ENCODE measurements around the gene GABRB1.

GABRB1 gene

DNA sequence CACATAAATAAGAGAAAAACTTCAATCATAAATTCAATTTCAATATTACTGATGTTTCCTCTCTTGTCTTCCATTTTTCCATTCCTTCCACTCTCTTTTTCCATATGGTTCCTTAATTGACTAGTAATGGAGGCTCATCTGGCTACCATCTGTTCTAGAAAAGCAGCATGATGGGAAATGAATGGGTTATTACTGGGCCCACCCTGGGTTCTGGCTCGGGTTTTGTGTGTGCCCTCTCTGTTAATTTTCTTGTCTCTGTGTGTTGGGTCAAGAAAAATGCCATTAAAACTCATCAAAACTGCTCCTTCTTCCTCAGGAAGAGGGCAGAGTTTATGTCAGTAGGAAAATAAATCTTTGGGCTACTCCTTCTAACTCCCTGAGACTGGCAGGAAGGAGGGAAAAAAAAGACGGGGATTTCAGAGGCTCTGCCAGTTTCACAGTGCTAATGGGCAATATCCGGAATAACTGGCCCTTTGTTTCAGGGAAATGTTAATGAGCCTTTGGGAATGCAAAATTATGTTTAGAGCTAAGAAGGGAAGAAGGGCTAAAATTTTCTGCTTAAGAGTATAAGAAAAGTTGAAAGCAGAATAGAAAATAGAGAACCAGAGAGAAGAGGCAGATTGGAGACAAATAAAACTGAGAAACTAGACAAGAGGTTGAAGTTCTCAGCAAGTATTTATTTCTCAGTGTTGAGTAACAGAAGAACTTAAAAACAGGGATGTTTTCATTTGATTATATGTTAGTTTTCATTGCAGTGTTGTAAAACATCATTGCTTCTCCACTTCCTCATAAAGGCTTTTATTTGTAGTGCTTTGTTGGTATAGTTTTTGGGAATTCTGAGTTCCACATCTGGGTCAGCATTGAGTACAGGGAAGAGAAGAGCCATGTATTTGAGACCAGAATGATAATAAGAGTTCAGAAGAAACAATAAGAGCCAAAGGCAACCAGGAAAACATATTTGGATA lies 19.7 kb downstream of the GABRB1 start:
- no peak for DNase-seq

DNA sequence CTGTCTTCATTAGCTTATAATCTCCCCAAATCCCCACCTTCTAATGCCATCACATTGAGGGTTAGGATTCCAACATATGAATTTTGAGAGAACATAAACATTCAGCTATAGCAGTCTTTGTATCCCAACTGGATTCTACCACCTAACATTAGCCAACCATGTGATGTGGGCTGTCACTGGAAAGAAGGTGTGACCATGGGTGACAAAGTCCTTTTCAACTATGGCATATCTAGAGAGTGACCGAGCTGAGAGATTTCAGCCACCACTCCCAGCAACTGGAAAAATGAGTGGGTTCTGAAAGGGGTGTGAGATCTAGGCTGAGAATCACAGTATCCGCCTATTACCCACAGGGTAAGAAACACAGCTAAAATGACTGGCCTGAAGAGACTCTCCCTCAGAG lies 22.1 kb downstream of the GABRB1 start:
- no peak for DNase-seq

DNA sequence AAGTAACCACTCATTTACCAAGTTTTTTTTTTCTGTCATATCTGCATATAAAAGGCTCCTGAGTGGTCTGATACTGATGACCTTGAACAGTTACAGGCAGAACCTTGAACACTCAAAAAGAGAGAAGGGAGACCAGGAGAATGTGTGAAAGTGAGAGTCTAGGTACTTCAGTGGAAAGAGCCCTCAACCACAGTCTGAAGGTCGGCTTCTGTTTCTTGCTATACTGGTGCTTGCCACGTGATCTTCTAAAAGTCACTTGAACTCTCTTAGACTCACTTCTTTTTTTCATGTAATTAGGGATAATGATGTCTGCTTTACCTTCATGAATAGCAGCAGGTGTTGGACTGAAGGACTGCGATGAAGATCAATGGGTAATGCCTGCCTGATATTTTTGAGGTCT lies 22.8 kb downstream of the GABRB1 start:
- no peak for DNase-seq

DNA sequence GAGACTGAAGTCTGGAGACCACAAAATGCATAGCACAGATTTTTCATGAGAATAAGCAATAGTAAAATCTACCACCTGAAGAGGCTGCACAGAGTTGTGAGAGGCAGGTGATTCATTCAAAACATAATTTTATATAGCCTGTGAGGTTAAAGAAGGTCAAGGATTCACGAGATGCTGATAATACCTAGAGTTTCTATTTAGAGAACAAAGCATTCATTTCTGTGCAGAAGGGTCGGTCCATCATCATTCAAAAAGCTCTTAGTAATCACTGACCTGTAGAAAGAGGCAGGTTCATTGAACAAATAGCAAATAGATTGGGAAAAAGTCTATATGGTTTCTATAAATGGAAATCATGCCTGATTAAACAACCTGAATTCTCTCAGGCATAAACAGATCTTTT lies 26.6 kb downstream of the GABRB1 start:
- no peak for DNase-seq

DNA sequence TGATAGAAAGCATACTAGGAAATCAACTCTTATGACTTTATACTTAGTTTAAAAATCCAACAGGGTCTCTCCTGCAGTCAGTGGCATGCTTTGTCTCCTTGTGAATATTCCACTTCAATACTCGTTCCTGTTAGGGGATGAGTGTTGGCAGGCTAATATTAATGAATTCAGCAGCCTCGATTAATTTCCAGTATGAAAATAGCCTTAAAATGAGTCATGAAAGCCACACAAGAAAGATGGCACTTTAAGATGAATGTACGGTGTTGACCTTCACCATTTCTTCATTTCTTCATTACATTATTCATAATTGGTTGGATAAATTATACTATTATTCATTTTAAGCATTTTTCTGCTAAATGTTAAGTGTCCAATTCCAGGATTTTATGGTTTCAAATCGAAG lies 29.2 kb downstream of the GABRB1 start:
- no peak for DNase-seq

DNA sequence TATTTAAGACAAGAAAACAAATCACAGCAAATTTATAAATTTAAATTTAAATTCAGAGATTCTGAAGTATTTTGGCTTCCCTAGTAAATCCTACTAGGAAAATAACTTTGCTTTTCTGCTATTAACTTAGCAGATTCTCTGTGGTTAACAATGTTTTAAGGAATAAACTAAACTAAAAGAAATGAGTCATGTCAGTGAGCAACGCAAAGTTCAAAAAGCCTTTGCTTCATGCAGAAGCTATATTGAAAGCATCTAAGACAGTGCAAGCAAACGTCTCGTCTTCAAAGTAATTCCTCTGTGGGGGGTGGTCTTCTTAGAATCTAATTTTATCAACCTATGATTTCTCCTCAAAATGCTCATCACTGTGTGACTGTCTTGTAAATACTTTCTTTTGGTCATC lies 30.1 kb downstream of the GABRB1 start:
- DNase-seq = no peak

DNA sequence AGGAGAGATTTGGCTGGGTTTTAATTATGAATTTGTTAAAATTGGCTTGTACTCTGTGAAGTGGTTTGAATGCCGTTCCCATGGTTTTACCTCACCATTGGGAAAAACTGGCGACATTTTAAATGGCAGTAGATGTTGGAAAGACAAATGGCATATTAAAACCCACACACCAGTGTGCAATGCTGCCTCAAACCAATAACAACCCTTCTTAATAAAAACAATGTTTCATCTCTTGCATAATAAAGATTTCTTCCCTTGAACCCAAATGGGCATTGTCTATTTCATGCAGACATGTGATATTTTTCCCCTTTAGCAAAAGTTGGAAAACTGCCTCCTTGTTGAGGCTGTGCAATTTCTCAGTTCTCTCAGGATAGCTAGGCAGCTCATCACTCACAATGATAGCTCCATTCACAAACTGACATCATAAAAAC lies 33.7 kb downstream of the GABRB1 start:
- no peak for DNase-seq

DNA sequence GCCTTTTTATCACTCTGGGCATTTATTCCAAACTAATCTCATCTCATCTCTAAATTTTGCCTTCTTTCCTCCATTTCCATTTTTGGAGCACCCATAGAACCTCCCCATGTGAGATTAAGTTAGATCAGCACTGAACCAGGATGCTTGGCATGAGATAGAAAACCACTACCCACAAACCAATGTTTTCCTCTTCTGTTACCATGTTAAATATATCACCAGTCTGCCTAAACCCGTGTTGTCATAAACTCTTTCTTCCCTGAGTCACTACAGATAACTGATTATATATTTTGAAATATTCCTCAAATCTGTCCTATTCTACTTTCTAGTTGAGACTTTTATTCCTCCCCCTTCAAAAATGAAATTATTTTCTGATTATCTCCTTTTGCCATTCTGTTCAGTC lies 37.6 kb downstream of the GABRB1 start:
- DNase-seq = no peak

DNA sequence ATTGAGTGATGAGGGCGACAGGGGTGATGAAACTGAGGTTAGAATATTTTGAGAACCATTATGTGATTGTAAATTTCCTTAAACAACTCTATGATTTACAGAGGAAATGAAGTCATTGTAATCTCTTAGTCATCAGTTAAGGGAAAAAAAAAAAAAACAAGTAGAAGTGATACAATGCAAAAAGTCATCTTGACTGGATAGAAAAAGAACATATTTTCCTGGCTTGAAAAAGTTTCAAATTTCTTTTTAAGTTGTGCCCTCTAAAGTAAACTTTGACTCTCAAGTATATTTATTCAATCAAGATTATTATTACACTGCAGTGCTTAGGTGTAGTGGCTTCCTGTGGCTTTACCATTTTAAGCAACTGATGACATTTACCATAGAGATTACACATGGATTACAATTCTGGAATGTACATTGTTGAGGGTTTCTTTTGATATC lies 40.6 kb downstream of the GABRB1 start:
- no peak for DNase-seq

DNA sequence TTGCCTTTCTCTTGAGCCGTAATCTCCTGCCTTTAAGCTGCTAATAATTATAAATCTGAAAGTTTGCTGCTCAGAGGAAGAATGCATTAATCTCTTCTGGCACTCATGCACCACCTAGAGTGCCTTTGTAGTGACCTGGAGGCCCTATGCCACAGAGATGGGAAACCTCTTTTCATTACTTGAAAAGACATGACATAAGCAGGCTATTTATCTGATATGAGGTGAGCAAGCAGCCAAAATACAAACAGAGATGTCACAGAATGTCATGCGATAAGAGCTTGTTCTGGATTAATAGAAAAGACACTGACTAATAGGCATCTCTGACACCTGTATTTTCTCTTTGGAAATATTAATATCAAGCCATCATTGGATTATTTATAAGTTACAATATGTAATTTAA lies 42.3 kb downstream of the GABRB1 start:
- DNase-seq = no peak

DNA sequence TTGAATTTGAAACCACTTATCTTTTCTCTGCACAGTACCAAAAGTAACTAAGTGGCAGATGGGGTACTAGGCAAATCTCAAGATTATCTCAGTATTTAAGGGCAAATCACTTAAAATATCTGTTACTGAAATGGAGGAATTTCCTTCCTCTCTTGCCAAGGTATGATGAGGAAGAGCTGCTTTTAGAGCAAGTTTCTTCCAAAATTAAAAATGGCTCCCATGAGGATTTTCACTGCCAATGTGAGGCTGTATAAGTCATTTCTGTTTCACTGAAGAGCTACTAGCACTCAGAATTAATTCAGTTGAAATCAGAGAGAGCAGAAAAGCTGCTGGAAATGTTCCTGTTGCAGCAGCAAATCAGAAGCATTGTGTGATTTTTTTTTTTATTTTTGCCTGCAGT lies 43.4 kb downstream of the GABRB1 start:
- no peak for DNase-seq

DNA sequence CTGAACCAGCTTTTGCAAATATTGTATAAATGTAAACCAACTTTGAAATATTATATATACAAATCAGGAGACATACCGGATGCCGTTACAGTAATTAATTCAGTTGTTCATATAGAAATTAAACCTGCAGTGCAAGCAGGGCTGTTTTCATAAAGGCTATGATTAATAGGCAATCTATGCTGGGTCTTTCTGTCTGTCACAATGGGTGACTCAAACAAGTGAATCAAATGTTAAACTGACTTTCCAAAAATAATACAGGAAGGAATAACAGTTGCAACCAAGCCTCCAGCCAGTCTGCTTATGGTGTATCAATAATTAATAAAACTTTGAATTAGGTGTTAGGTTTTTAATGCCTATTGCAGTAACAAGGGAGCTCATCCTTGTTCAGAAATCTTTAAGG lies 43.9 kb downstream of the GABRB1 start:
- DNase-seq = no peak

DNA sequence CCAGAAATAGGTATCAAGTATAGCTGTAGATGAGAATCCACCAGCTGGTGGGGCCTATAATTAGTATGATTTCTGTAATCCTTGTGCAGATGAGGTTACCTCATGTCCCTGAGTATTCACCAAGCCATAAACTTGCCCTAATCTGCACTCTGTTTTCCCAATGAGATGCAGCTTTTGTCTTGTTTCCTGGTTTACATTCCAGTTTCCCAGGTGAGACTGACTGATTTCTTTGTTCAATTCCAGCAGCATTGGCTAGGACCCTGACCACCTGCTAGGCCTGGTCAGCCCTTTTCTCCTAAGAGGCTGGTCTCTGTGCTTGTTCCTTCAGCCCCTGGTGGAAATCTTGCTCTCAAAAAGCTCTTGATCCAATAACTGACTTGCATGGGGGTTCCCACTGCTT lies 44.6 kb downstream of the GABRB1 start:
- no peak for DNase-seq

DNA sequence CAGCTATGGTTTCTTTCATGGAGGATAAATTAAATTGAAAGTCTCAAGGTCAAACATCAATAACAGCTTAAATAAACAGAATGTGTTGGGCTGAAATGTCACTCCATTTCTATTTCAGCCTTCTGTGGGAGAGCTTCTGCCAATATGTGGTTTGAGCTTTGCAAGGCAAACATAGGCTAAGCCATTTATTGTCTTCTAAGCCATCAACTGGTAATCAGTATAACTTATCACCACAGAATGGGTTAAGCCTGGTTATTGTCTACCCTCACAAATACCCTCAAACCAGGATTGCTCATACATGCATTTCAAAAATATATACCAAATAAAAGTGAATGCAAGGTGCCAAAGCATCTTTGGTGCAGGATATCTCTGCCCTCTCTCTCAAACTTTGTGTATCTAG lies 52.7 kb downstream of the GABRB1 start:
- DNase-seq = no peak

DNA sequence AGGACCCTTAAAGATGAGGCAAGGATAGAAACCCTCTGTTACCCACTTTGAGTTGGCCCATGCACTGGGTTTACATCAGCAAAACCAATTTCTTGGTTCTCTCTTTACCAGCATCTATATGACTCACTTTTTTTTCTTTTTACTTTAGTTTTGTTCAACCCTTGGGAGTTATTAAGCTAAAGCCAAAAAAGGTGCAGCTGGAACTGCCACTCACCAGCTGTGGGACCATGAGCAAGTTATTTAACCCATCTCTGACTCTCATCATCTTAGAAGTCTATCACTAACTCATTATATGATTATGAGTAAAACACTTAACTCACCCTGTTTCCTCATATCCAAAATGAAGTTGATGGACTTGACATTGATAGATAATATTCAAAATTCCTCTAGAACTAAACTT lies 53.4 kb downstream of the GABRB1 start:
- DNase-seq = no peak

DNA sequence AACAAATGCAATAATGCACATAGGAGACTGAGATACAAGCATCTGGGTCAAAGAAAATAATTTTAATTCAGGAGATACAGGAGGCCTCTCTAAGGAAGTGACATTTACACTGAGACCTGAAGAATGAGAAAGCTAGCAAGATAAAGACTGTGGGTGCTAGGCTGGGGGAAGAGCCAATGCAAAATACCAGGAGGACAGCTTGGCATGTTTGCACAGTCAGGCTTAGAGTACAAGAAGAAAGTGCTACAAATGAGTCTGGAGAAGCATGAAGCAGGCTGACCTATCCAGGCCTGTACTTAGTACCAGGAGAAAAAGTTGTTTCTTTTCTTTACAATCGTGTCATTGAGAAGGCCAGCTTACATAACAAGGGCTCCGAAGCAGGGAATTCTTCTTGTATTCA lies 56.9 kb downstream of the GABRB1 start:
- no peak for DNase-seq

DNA sequence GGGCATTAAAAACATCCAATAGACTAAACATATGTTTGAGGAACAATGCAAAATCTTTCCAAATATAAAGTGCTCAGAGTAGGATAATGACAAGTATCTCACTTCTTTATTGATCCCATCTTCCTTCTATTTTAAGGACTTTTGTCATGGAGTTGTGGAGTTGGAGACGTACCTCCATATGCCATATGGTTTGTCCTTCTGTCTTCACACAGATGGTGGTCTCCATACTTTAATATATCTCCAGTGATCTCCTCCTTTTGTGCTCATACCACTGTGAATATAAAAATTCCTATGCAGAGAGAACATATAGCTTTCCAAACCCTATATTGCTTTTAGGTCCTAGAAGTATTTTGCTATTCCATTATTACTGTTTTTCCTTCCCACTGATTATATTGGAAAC lies 64.5 kb downstream of the GABRB1 start:
- DNase-seq = no peak

DNA sequence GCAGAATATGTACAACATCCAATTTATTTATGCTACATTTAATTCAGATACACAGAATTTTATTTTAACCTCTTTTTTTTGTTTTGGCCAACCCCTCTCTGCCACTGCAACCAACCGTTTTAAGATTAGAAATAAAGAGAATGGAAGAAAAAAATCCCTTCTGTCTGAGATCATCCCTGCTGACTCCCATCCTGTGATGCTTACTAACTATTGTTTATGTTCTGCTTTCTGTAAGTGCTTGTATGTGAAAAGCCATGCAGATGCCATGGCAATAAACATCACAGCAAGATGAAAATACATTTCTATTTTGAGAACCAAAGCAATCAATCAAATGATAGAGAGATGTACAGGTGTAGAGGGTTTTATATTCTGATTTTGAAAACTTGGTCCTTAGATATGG lies 70.1 kb downstream of the GABRB1 start:
- no peak for DNase-seq

DNA sequence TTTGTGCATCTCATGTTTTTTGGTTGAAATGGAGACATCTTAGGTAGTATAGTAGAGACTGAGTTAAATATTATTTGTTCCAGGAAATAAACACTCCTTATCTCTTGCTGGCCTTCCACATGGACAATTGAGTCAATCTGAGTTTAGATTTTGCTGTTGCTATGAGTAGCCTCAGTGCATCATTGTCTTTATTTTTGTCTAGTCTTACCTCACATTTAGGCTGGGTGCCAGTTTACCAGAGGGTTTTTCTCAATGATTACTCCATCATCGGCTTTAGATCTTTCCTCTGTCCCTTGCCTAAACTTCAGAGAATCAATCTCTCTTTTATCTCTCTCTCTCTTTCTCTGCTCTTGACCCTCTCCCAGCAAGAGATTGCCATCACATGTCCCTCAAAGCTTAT lies 73.6 kb downstream of the GABRB1 start:
- DNase-seq = no peak

DNA sequence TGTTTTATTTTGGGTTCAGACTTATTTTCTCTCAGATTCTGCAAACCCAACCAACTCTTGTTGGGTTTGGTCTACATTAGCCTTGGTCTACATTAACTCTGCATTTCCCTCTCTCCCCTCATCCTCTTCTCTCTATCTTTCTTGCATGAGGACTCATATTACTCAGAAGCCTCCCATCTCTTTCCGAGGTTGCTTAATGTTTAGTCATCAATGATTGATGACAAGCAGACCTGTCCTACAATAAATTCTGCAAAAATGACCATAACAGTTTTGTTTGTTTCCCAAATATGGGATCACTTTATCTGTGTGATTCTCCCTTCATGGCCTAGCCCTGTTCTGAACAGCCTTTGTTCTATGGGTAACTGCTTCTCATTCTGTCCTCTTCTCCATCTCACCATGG lies 75.2 kb downstream of the GABRB1 start:
- DNase-seq = no peak

DNA sequence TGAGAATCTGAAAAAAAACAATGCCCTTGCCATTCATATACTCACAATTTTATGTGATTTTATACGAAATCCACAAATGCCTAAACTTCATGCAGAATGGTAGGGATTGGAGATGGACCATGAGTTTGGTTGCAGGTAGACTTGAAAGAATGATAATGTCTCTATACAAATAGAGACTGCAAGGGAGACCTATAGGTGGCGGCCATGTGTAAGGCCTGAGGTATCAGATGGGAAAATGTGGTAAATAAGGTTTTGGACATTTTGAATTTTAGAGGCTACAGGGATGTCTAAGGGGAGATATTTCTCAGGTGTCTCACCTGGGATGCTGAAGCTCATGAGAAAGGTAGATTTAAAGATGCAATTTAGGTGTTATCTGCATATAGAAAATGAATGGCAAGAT lies 78.0 kb downstream of the GABRB1 start:
- no peak for DNase-seq

DNA sequence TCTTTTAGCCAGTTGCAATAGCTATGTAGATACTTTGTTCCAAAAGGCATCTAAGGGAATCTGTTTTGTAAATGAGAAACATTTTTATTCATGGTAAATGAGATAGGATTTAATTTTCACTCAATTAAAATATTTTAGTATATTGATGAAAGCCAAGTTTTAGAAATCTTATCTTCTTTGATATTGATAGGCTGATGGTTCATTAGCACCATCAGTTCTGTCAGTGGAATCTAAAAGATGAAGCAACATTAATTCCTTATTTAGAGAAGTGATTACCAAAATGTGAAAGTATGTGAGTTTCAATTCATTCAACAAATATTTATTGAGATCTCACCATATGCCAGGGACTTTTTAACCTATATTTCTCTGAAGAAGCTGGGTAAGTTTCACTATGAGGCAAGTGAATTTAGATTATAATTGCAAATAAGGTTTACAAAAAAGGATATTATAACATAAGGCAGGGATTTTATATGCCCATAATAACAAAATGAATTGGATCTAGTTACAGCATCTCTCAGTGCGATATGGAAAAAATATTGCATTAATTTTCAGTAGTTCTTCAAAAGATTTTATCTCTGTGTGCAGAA lies 79.3 kb downstream of the GABRB1 start:
- DNase-seq = no peak

DNA sequence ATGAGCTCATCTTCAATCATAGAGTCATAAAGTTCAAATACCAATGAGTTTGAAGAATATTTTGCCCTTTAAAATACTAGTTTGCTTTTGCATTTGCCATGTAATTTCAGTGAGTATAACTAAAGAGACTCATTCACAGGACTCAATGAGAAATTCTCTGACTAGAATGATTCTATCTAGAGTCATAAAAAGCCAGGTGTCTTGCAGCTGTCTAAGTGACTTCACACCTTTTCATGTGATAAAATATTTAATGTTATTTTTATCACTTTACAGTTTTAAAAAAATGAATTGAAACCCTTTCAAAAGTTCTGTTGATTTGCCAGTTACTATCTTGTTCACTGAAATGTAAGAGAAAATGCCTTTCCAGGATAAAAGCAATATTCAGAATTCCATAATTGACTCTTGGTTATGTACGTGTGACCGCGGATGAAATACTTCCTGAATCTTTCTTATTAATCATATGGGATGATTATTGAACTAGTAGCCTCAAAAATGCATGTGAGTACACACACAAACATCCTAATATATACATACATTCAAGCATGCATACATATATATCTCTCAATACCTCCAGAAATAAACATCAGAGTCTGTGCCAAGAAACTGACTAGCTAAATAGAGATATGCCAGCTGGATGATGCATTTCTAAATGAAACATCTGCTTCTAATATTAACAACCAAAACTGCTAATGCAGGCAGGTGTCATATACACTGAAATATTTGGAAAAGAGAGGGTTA lies 87.0 kb downstream of the GABRB1 start:
- DNase-seq = no peak

DNA sequence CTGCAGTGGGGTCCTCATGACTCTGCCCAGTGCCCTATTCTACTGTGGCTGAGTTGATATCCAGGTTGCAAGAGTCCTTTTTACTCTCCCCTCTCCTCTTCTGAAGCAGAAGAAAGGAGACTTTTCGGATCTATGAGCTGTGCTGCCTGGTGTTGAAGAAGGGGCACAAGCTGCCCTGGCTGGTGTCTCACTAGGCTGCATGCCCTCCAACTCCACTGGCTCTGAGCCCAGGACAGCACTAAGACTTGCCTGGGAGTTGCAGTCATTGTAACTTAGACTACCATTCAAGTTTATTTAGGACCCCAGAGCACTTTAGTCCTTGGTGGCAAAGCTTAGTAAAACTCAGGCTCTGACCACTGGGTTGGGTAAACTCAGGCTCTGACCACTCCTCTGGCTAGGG lies 89.4 kb downstream of the GABRB1 start:
- DNase-seq = no peak
